ENCODE results near the gene ENTHD1. TPM values are rescaled to one million over a fixed set of nuclear protein-coding genes. Genes with fewer than 3 reads are reported as not detected.
"Not testable (repeated sequence)": the region's sequence is repeated elsewhere in the genome, so short reads cannot be mapped to it uniquely, and the experiment has no call there.

ENTHD1 gene
- total RNA-seq, 2 donors from 2014 or later, result 0.31 to 1.5 TPM

GRCh38 chr22:39846539-39846938 is 47.0 kb downstream of the ENTHD1 start:
- H3K9me3 Mint-ChIP-seq; DNase-seq (ENCODE audit: low spot score in 2 of 2); H3K36me3 Mint-ChIP-seq; ATAC-seq: not testable (repeated sequence)
- peak overlapping the region in 1 of 2 donors; percentile 60 for H3K27ac Mint-ChIP-seq

GRCh38 chr22:39845529-39845928 is 48.0 kb downstream of the ENTHD1 start:
- DNase-seq (ENCODE audit: low spot score in 2 of 2) (no peak), ATAC-seq (no peak)
- Mint-ChIP-seq H3K27ac (no peak overlapping the region), H3K36me3 (no peaks in the 10 kb centered on the region), H3K9me3 (peaks cover 0 to 3% of the 10 kb centered on the region in 2 donors)

- Mint-ChIP-seq H3K36me3 (no peaks in the 10 kb centered on the region), H3K27ac (no peak overlapping the region), H3K9me3 (peaks cover 0 to 3% of the 10 kb centered on the region in 2 donors)
- DNase-seq (ENCODE audit: low spot score in 2 of 2) (peak in 1 of 2 donors; percentile 34), ATAC-seq (peak; percentile 100)
Observed at GRCh38 chr22:39839917-39840510, 53.5 kb downstream of the ENTHD1 start.

GRCh38 chr22:39839204-39839603 is 54.4 kb downstream of the ENTHD1 start:
- DNase-seq (ENCODE audit: low spot score in 2 of 2) (no peak), ATAC-seq (no peak)
- Mint-ChIP-seq H3K36me3 (no peaks in the 10 kb centered on the region), H3K9me3 (peaks cover 0 to 3% of the 10 kb centered on the region in 2 donors), H3K27ac (peak overlapping the region in 1 of 2 donors; percentile 7)

GRCh38 chr22:39833610-39834009 is 60.0 kb downstream of the ENTHD1 start:
- DNase-seq (ENCODE audit: low spot score in 2 of 2), result no peak
- ATAC-seq, result no peak
- Mint-ChIP-seq H3K36me3 (no peaks in the 10 kb centered on the region), H3K9me3 (no peaks in the 10 kb centered on the region), H3K27ac (no peak overlapping the region)

- DNase-seq (ENCODE audit: low spot score in 2 of 2), result no peak
- H3K36me3 Mint-ChIP-seq, result no peaks in the 10 kb centered on the region
- no peak for ATAC-seq
- H3K9me3 Mint-ChIP-seq, result no peaks in the 10 kb centered on the region
- peak overlapping the region in 1 of 2 donors; percentile 44 for H3K27ac Mint-ChIP-seq
Observed at GRCh38 chr22:39833093-39833492, 60.5 kb downstream of the ENTHD1 start.

- ATAC-seq (peak in 1 of 2 donors; percentile 40), DNase-seq (ENCODE audit: low spot score in 2 of 2) (no peak)
- Mint-ChIP-seq H3K27ac (peak overlapping the region in 1 of 2 donors; percentile 44), H3K36me3 (no peaks in the 10 kb centered on the region), H3K9me3 (no peaks in the 10 kb centered on the region)
Observed at GRCh38 chr22:39832627-39833074, 60.9 kb downstream of the ENTHD1 start.

GRCh38 chr22:39825661-39826102 is 67.9 kb downstream of the ENTHD1 start:
- Mint-ChIP-seq H3K27ac (no peak overlapping the region), H3K36me3 (no peaks in the 10 kb centered on the region), H3K9me3 (no peaks in the 10 kb centered on the region)
- ATAC-seq (peak in 1 of 2 donors; percentile 86), DNase-seq (ENCODE audit: low spot score in 2 of 2) (no peak)

- Mint-ChIP-seq H3K27ac (no peak overlapping the region), H3K36me3 (no peaks in the 10 kb centered on the region), H3K9me3 (no peaks in the 10 kb centered on the region)
- DNase-seq (ENCODE audit: low spot score in 2 of 2) (no peak), ATAC-seq (no peak)
Observed at GRCh38 chr22:39821008-39821407, 72.6 kb downstream of the ENTHD1 start.

GRCh38 chr22:39820256-39820655 is 73.3 kb downstream of the ENTHD1 start:
- DNase-seq (ENCODE audit: low spot score in 2 of 2) (no peak), ATAC-seq (no peak)
- H3K27ac Mint-ChIP-seq, result no peak overlapping the region
- H3K9me3 Mint-ChIP-seq, result no peaks in the 10 kb centered on the region
- H3K36me3 Mint-ChIP-seq, result no peaks in the 10 kb centered on the region

GRCh38 chr22:39819429-39819828 is 74.1 kb downstream of the ENTHD1 start:
- no peak for ATAC-seq

GRCh38 chr22:39818094-39818493 is 75.5 kb downstream of the ENTHD1 start:
- Mint-ChIP-seq H3K9me3 (no peaks in the 10 kb centered on the region), H3K27ac (no peak overlapping the region), H3K36me3 (no peaks in the 10 kb centered on the region)
- DNase-seq (ENCODE audit: low spot score in 2 of 2) (no peak), ATAC-seq (no peak)

More at GRCh38 chr22:39819429-39819828, 74.1 kb downstream of the ENTHD1 start:
- no peaks in the 10 kb centered on the region for H3K9me3 Mint-ChIP-seq
- no peak for DNase-seq (ENCODE audit: low spot score in 2 of 2)
- H3K36me3 Mint-ChIP-seq, result no peaks in the 10 kb centered on the region
- H3K27ac Mint-ChIP-seq, result no peak overlapping the region

GRCh38 chr22:39815932-39816331 is 77.6 kb downstream of the ENTHD1 start:
- Mint-ChIP-seq H3K36me3 (no peaks in the 10 kb centered on the region), H3K27ac (no peak overlapping the region), H3K9me3 (no peaks in the 10 kb centered on the region)
- DNase-seq (ENCODE audit: low spot score in 2 of 2) (no peak), ATAC-seq (no peak)

- Mint-ChIP-seq H3K36me3 (no peaks in the 10 kb centered on the region), H3K9me3 (no peaks in the 10 kb centered on the region), H3K27ac (no peak overlapping the region)
- ATAC-seq (no peak), DNase-seq (ENCODE audit: low spot score in 2 of 2) (no peak)
Observed at GRCh38 chr22:39814899-39815298, 78.7 kb downstream of the ENTHD1 start.

- ATAC-seq (peak; percentile 50 to 85), DNase-seq (ENCODE audit: low spot score in 2 of 2) (no peak)
- H3K27ac Mint-ChIP-seq, result no peak overlapping the region
- H3K36me3 Mint-ChIP-seq, result no peaks in the 10 kb centered on the region
- H3K9me3 Mint-ChIP-seq, result no peaks in the 10 kb centered on the region
Observed at GRCh38 chr22:39809772-39810557, 83.6 kb downstream of the ENTHD1 start.

- Mint-ChIP-seq H3K9me3 (peaks cover 0 to 3% of the 10 kb centered on the region in 2 donors), H3K27ac (no peak overlapping the region), H3K36me3 (no peaks in the 10 kb centered on the region)
- ATAC-seq (no peak), DNase-seq (ENCODE audit: low spot score in 2 of 2) (peak in 1 of 2 donors; percentile 33)
Observed at GRCh38 chr22:39808081-39808480, 85.5 kb downstream of the ENTHD1 start.

- H3K27ac Mint-ChIP-seq, result no peak overlapping the region
- peaks cover 0 to 6% of the 10 kb centered on the region in 2 donors for H3K9me3 Mint-ChIP-seq
- no peaks in the 10 kb centered on the region for H3K36me3 Mint-ChIP-seq
- no peak for DNase-seq (ENCODE audit: low spot score in 2 of 2)
- ATAC-seq, result no peak
Observed at GRCh38 chr22:39806109-39806508, 87.5 kb downstream of the ENTHD1 start.

All from activated naive CD4-positive, alpha-beta T cell treated with anti-CD3 and anti-CD28 coated beads, Interleukin-2, amount 50 U/mL, for 72 hours (primary cell).